Stromal cell of bone marrow (primary cell): Measurements from ENCODE around the gene ATP5F1A.
"Not testable (repeated sequence)": the region's sequence is repeated elsewhere in the genome, so short reads cannot be mapped to it uniquely, and the experiment has no call there.

Experiments
- DNase-seq: peaks from one replicate; pipeline ENCODE4 v3.0.0-alpha.2; 2012; ENCODE audit warnings: low read depth

Gene ATP5F1A

GRCh38 chr18:46047369-46047768 lies 50.7 kb downstream of the ATP5F1A start:
- not testable (repeated sequence) for DNase-seq

DNA sequence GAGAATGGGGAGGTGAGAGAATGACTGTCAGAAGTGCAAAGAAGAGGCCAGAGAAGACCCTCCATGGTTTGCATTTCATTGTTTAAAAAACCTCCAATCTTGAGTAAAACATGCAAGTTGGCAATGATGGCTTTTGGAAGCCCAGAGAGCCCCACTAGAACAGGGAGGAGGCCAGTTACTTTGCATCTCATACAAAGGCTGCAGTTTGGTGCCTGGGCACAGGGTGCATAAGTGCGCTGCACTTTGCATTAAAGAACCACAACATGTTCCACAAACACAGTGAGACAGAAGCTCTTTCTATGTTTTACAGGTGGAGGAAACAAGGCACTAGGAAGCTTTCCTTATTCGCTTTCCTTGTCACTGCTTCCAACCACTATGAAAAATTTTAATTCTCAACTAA lies 51.4 kb downstream of the ATP5F1A start:
- DNase-seq: no peak

DNA sequence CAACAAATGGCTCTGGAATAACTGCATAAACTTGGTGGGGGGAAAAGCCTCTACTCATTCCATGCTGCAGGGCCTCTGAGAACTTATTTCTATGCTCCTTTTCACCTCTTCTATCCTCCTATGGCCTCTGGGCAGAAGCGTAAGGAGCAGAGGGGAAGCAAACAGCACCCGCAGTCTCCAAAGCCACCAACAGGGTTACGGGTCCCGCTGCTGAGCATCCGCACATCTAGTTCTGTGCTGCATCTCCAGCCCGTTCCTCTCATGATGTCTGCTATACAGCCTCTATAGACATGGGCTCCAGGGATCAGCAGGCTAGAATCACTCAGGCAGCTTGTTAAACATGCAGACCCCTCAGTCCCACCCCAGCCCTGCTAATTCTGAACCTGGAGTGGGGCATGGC lies 52.0 kb downstream of the ATP5F1A start:
- DNase-seq: no peak

- peak; percentile 49 for DNase-seq
These were observed 55.4 kb downstream of the ATP5F1A start for GRCh38 chr18:46042571-46043123.

- DNase-seq: no peak
These were observed 57.4 kb downstream of the ATP5F1A start for GRCh38 chr18:46040747-46041104.

- DNase-seq: no peak
These were observed 57.9 kb downstream of the ATP5F1A start for GRCh38 chr18:46040033-46040746.

DNA sequence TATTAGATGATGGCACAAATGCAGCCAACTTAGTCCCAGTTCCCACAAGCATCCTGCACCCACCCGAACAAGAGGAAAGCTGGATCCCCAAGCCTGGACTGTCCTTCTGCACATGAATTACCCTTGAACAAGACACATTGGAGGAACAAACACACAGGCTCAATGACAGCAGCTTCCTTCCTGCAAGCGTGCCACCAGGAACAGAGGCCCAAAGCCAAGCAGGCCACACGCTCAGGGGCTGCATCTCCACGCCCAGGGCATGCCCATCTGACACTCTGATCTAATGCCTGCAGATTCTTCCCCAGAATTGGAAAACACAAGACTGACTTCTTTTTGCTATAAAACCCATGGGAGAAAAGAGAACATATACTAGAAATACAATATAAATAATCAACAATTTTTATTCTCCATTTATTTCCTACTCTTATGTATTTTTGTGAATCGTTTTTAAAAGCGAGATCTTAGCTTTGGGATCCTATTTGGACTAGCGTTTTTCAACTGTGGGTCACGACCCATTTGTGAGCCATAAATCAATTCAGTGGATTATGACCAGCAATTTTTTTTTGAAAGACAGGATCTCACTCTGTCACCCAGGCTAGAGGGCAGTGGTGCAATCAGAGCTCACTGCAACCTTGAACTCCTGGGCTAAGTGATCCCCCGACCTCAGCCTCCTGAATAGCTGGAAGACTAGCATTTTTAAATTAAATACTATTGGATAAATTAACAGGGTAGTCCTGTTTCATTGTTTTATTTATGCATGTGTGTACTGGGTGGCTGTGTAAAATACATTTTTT lies 60.4 kb downstream of the ATP5F1A start:
- DNase-seq: no peak

- DNase-seq: peak; percentile 51
These were observed 62.1 kb downstream of the ATP5F1A start for GRCh38 chr18:46035696-46036680.

- no peak for DNase-seq
These were observed 63.9 kb downstream of the ATP5F1A start for GRCh38 chr18:46034230-46034629.

- DNase-seq: no peak
These were observed 66.4 kb downstream of the ATP5F1A start for GRCh38 chr18:46031741-46032140.
